Measurements from ENCODE around the gene ATP5F1B. TPM values are rescaled to one million over a fixed set of nuclear protein-coding genes. Genes with fewer than 3 reads are reported as not detected.

The ATP5F1B gene
- total and polyA plus RNA-seq, 2 of the 8 experiments (the other 6 are each of a cell fraction or from before 2014, with no cell fraction given), result 900 to 1,522 TPM

DNA sequence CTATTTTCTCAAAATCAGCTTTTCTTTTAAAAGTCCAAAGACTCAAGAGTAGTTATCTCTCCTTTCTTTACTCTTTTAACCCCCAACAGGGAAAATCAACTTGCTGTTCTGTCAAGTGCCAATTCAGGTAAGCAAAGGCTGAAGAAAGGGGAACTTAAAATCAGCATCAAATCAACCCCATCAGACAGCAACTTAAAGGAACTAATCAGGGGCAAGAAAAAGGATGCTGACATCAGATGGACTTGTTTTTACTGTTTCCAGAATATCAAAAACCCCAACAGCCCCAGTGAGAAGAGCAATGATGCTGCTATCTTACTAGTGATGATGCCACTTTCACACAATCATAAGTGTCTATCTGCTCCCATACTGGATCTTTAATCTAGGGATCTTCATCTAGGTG lies 19.1 kb downstream of the ATP5F1B start:
- no peak overlapping the region for H3K14ac ChIP-seq (ENCODE audit: insufficient read length)

More for the DNA sequence above, 19.1 kb downstream of the ATP5F1B start:
- H2AK5ac ChIP-seq (ENCODE audit: low read depth, low read length), result no peak overlapping the region
- no peak overlapping the region for H2BK12ac ChIP-seq (ENCODE audit: low read depth, low read length)
- H3K4ac ChIP-seq (replicated peaks; ENCODE audit: insufficient read length, low read depth, low read length), result no peak overlapping the region
- peaks cover 21 to 79% of the 10 kb centered on the region in 2 experiments for H3K79me2 ChIP-seq (ENCODE audit: control insufficient read depth in 1 of 2, insufficient read depth in 2 of 2, low read length in 2 of 2)
- no peak overlapping the region for H4K8ac ChIP-seq (ENCODE audit: extremely low read depth, insufficient read depth, low read length)
- H3K9ac ChIP-seq (replicated peaks in 1 of 4; ENCODE audit: extremely low read depth in 1 of 4, low read depth in 3 of 4, low read length in 3 of 4), result no peak overlapping the region
- no peak overlapping the region for H2BK20ac ChIP-seq (ENCODE audit: low read length)
- no peak overlapping the region for H3K56ac ChIP-seq (replicated peaks; ENCODE audit: insufficient read length, low read depth, low read length)
- FAIRE-seq (no peak), DNase-seq (ENCODE audit: low read depth in 1 of 2, low spot score in 2 of 2) (no peak)
- CTCF ChIA-PET (ENCODE audit: partially characterized antibody), result interaction anchor here (0.6 to 11.2 kb wide), 5 partner anchors 9 to 190 kb away, joined by 3 to 107 read pairs (median 5); no protein-coding TSS in a partner anchor
- H3K9me3 ChIP-seq (ENCODE audit: insufficient read depth in 2 of 2, low read depth in 1 of 2, low read length in 1 of 2), result no peaks in the 10 kb centered on the region
- no peak overlapping the region for H2AFZ ChIP-seq (ENCODE audit: low read length)
- H3K4me3 ChIP-seq (ENCODE audit: extremely low read depth in 1 of 4, insufficient read depth in 2 of 4, low read depth in 3 of 4, low read length in 4 of 4), result no peak overlapping the region
- H2BK5ac ChIP-seq (ENCODE audit: low read depth, low read length), result no peak overlapping the region
- H4K20me1 ChIP-seq (replicated peaks in 1 of 2; ENCODE audit: control insufficient read depth in 1 of 2, insufficient read depth in 2 of 2, low read length in 2 of 2), result peaks cover 2 to 9% of the 10 kb centered on the region in 2 experiments
- no peaks in the 10 kb centered on the region for H3K27me3 ChIP-seq (replicated peaks in 1 of 4; ENCODE audit: control insufficient read depth in 3 of 4, extremely low read depth in 1 of 4, insufficient read depth in 3 of 4, low read length in 3 of 4)
- H4K5ac ChIP-seq (ENCODE audit: insufficient read length, low read depth, low read length), result no peak overlapping the region
- H3K36me3 ChIP-seq (ENCODE audit: control insufficient read depth in 2 of 4, insufficient read depth in 4 of 4, low read length in 3 of 4), result peaks cover 0 to 5% (median 0%) of the 10 kb centered on the region in 4 experiments; a peak in 1 of 8 replicates
- peaks cover 8% of the 10 kb centered on the region for H3K23me2 ChIP-seq (ENCODE audit: low read depth, low read length)
- no peak overlapping the region for H2BK15ac ChIP-seq (ENCODE audit: low read length)
- TF ChIP-seq NANOG (IDR thresholded peaks at IDR 0.05; ENCODE audit: insufficient read depth, low read depth, low read length, poor library complexity, severe bottlenecking), result no peak
- no peak for TF ChIP-seq SIN3A (conservative IDR thresholded peaks at IDR 0.05 in 1 of 2, IDR thresholded peaks at IDR 0.05 in 1 of 2; ENCODE audit: low read depth in 1 of 2, low read length in 2 of 2)
- no peak for TF ChIP-seq RNF2 (IDR thresholded peaks at IDR 0.05; ENCODE audit: borderline replicate concordance, low read depth, low read length, missing control alignments, poor library complexity, severe bottlenecking)
- TF ChIP-seq CHD2 (IDR thresholded peaks at IDR 0.05; ENCODE audit: low read length), result no peak
- TF ChIP-seq HDAC2 (IDR thresholded peaks at IDR 0.05; ENCODE audit: borderline replicate concordance in 1 of 2, low read depth in 2 of 2, low read length in 2 of 2), result no peak
- TF ChIP-seq ZNF274 (IDR thresholded peaks at IDR 0.05; ENCODE audit: borderline replicate concordance, extremely low read depth, low read length), result no peak
- no peak for TF ChIP-seq TAF1 (IDR thresholded peaks at IDR 0.05; ENCODE audit: low read depth, low read length)
- TF ChIP-seq CEBPB (IDR thresholded peaks at IDR 0.05; ENCODE audit: low read depth, low read length), result no peak
- TF ChIP-seq GABPA (IDR thresholded peaks at IDR 0.05; ENCODE audit: borderline replicate concordance, insufficient read depth, low read length), result no peak
- no peak for TF ChIP-seq BACH1 (IDR thresholded peaks at IDR 0.05; ENCODE audit: low read length)
- H3K23ac ChIP-seq (ENCODE audit: insufficient read length), result no peak overlapping the region
- peaks cover 4% of the 10 kb centered on the region; the same call in 1 of the 2 replicates for H3K79me1 ChIP-seq (ENCODE audit: low read depth, low read length)
- H3K27ac ChIP-seq (ENCODE audit: low read depth, low read length), result no peak overlapping the region
- no peak overlapping the region for H3K4me2 ChIP-seq (ENCODE audit: insufficient read depth in 1 of 2, low read depth in 2 of 2, low read length in 2 of 2)
- H2BK120ac ChIP-seq (replicated peaks; ENCODE audit: low read depth, low read length), result no peak overlapping the region
- H3K18ac ChIP-seq (ENCODE audit: extremely low read depth, low read length), result no peak overlapping the region
- H3K4me1 ChIP-seq (replicated peaks in 1 of 4; ENCODE audit: control insufficient read depth in 3 of 4, insufficient read depth in 4 of 4, low read length in 3 of 4), result peaks cover 3 to 10% (median 6%) of the 10 kb centered on the region in 4 experiments
- POLR2A ChIA-PET (ENCODE audit: partially characterized antibody), result interaction anchor here (0.9 to 1.2 kb wide), 2 partner anchors 10 to 12 kb away, joined by 3 read pairs; no protein-coding TSS in a partner anchor
- no peak overlapping the region for H4K91ac ChIP-seq (replicated peaks; ENCODE audit: insufficient read length, low read length)
